Hepatocyte (in vitro differentiated cells): ENCODE data around the gene TSPAN3.

Experiments
- CTCF ChIP-seq: fragments of 200-600 bp; sonication (generic); IDR thresholded peaks from 2 replicates; pipeline ENCODE4 v1.5.1; 2016; ENCODE audit warnings: antibody characterized with exemption, mild to moderate bottlenecking; ENCODE audit not compliant: poor library complexity
- EZH2phosphoT487 ChIP-seq: fragments of 200-600 bp; sonication (generic); IDR thresholded peaks from one replicate; pipeline ENCODE4 v1.6.1; 2018; ENCODE audit warnings: antibody characterized with exemption, mild to moderate bottlenecking, low read depth, moderate library complexity; ENCODE audit not compliant: unreplicated experiment, severe bottlenecking

GRCh38 chr15:77097248-77097721, 26.4 kb upstream of the TSPAN3 start:
- TF ChIP-seq CTCF (no peak), EZH2phosphoT487 (no peak)
